ENCODE results near the gene GALNTL6.

GALNTL6 gene

DNA sequence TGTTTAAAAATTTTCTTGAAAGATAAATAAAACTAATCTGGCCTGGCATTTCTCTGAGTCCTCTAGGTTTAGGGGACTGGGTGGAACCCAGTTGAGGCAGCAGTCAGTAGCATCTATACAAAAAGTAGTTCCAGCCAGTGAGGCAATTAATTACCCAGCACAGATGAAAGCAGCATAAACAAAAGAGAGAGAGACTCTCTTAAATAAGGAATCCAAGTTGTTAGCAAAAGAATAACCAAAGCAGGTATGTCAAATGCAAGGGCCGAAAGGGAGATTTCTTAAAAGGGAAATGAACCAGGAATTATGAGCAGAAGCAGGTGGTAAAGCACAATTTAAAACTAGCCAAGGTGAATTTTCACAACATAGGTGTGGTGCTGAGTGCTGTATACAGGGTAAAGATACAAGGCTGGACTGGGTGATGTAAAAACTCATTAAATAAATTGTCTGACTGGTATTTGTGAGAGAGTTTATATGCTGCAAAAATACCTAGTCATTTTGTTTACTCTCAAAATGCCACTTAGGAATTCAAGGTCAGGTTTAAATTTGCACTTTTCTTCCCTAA lies 1260.8 kb downstream of the GALNTL6 start:
- Mint-ChIP-seq H3K27me3 (peaks cover 4% of the 10 kb centered on the region), H3K4me3 (no peak overlapping the region), H3K9me3 (peaks cover 18% of the 10 kb centered on the region), H3K27ac (no peak overlapping the region), H3K4me1 (no peaks in the 10 kb centered on the region), H3K36me3 (ENCODE audit: low read depth) (no peaks in the 10 kb centered on the region)
- ATAC-seq (no peak), DNase-seq (no peak)

GRCh38 chr4:173074501-173074946 lies 1261.3 kb downstream of the GALNTL6 start:
- H3K9me3 Mint-ChIP-seq = peaks cover 15% of the 10 kb centered on the region
- H3K27ac Mint-ChIP-seq = no peak overlapping the region
- peaks cover 4% of the 10 kb centered on the region for H3K27me3 Mint-ChIP-seq
- no peaks in the 10 kb centered on the region for H3K36me3 Mint-ChIP-seq (ENCODE audit: low read depth)
- ATAC-seq = no peak
- H3K4me3 Mint-ChIP-seq = no peak overlapping the region
- no peak for DNase-seq
- no peaks in the 10 kb centered on the region for H3K4me1 Mint-ChIP-seq

DNA sequence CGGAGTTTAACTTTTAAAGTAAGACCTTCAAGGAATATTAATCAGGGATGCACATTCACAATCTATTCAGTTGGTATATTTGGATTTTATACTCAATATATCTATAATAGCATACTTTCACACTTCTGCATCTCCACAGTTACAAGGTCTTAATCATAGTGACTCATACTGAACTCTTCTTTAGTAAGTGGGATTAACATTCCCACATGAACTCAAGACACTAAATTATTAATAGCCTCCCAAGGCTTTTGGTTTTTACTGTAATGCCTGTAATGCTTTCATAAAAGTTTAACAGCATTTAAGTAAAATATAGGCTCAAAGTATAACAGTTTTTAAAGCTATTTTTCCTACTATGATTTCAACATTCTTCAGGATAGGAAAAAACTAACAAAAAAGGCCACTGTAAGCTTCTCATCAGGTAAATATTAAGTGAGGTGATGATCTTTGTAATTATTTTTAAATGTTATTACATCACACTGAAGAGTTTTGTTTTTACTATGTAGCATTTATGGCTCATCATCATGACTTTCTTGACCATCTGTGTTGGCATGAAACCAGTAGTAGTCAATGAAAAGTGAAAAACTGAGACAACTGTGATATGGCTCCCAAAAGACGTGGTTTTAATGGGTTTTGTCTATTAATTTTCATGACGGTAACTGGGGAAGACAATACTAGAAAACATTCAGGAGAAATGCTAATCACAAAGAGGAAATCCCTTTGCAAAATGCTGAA lies 1263.9 kb downstream of the GALNTL6 start:
- Mint-ChIP-seq H3K4me3 (no peak overlapping the region), H3K27me3 (peaks cover 4% of the 10 kb centered on the region), H3K27ac (no peak overlapping the region), H3K4me1 (no peaks in the 10 kb centered on the region), H3K9me3 (peaks cover 17% of the 10 kb centered on the region), H3K36me3 (ENCODE audit: low read depth) (no peaks in the 10 kb centered on the region)
- ATAC-seq (no peak), DNase-seq (no peak)

GRCh38 chr4:173088144-173088543 lies 1274.9 kb downstream of the GALNTL6 start:
- Mint-ChIP-seq H3K4me3 (no peak overlapping the region), H3K4me1 (no peaks in the 10 kb centered on the region), H3K27me3 (no peaks in the 10 kb centered on the region), H3K9me3 (no peaks in the 10 kb centered on the region), H3K27ac (no peak overlapping the region), H3K36me3 (ENCODE audit: low read depth) (no peaks in the 10 kb centered on the region)
- DNase-seq (no peak), ATAC-seq (no peak)
